ENCODE measurements around the gene SEMA5B.
A peak's percentile ranks its signal among the peaks of the same experiment; 100 is the strongest.

SEMA5B gene

DNA sequence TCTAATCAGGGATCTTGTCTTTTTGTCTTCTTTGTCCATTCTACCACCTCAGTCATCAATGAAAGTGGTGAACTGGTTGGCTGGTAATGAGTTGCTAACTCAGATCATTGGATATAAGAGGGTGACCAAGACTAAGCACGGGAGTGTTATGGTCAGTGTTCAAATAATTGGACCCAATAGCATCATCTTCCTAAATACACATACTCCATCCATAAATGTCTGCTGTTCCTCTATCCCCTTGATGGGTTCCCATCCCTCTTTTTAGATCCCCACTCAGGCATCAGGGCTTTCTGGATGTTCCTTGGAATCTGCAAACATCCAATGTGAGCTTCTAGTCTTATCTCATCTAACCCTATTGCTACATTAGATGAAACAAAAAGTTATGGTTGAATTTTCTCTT, 3.5 kb downstream of the SEMA5B start:
- no peak for DNase-seq

DNA sequence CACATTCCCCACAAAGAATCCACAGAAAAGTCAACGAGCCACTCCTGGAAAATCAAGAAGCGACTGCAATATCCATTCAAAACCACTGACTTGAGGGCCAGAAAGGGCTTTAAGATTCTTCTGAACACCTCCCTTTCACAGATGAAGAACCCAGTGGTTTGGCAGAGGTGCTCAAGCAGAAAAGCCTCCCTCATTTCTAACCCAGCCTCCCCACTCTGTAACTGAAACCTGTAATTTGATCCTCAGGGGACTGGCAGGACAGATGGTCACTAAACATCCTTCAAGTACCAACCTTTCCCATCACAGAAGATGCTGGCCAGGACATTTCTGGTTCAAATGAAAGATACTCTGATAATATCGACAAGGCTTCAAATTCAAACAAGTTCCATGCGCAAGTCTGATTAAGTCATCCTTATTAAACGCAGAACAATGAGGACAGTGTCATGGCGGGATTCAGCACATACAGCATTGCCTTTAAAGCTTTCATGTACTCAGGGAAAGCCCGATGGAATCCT, 5.5 kb downstream of the SEMA5B start:
- peak; percentile 5 for DNase-seq

DNA sequence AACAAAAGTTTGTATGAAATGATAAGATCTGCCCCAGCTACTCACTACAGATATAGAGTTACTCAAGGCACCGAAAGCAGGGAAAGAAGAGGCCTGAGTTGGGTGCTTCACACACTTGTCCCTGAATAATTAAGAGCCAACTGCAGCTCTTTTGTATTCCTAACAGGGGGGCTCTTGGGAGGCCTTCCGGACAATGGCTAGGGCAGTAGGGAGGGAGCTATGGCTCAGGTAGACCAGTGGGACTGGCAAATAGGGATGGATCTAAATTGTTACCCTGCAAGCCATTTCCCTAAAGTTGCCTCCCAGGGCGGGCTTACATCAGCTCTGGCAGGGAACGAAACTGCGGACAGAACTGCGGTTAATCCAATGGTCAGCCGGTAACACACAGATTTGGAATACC, 6.2 kb downstream of the SEMA5B start:
- no peak for DNase-seq

DNA sequence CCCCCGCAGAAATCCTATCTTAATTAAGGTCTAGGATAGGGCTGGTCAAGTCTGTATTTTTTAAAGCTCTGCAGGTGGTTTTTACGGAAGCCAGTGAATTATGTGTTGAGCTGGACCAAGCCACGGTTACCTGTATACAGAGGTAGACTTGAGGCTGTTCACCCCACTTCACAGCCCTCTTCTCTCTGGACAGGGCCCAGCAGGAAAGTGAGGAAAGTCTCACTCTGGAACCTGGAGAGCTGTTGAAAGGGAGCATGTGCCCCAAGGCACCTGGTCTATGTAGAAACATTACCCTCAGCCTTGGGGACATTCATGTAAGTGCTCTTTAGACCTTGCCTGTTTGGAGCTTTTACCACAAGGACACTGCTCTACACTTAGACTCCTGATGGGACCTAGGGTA, 6.9 kb downstream of the SEMA5B start:
- no peak for DNase-seq

DNA sequence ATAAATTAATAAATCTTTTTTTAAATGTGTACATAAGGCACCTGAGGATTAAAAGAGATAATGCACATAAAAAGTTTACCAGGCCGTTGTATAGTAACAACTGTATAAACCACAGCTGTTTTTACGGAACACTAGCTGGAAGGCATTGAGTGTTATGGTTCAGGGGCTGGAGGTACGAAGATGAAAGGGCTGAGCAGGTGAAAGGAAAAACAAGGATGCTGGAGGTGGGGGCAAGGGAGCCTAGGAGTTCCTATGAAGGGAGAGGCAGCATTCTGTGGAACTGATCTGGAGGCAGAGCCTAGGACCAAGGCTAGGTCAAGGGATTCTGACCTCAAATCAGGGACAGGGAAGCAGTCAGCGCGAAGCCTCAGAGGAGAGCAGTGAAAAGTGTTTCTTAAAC, 8.0 kb downstream of the SEMA5B start:
- no peak for DNase-seq

DNA sequence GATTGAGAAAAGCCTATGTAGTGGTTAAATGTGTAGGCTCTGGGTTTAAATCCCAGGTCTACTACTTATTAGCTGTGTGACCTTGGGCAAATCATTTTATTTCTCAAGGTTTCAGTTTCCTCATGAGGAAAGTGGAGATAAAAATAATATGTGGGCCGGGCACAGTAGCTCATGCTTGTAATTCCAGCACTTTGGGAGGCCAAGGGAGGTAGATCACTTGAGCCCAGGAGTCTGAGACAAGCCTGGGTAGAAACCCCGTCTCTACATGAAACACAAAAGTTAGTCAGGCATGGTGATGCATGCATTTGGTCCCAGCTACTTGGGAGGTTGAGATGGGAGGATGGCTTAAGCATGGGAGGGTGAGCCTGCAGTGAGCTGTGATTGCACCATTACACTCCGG, 8.4 kb downstream of the SEMA5B start:
- DNase-seq, result no peak

DNA sequence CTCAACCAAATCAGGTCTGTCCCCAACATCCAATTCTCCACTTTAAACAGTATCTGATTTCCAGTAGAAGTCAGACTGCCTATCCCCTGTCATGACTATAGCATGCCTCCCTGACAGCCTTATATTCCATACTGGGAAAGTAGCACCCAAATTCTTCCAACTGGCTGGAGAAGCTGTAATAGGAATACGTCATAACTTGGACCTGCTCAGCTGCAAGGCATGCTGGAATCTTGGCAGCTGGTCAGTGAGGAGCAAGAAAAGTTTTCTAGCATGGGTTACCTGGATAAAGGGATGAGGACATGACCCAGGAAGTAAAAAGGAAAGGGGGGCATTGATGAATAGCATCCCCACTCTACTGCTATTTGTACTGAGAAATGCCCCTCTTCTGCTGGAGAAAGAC, 8.9 kb downstream of the SEMA5B start:
- no peak for DNase-seq

DNA sequence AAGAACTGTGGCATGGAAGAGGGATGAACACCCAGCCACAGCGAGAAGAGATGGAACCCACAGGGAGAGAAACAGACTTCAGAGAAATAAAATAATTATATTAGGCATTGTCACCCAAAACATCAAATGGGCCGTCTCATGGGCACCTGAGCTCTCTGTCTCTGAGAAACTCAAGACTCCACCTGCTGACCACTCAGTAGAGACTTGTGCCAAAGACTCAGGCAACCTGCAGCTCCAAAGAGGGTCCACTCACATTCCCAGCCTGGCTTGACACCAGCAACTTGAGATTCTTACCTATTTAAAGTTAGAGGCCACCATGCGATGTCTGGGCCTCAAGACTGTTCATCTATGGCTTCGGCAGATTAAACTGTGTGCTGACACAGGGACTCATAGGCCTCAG, 12.0 kb downstream of the SEMA5B start:
- no peak for DNase-seq

DNA sequence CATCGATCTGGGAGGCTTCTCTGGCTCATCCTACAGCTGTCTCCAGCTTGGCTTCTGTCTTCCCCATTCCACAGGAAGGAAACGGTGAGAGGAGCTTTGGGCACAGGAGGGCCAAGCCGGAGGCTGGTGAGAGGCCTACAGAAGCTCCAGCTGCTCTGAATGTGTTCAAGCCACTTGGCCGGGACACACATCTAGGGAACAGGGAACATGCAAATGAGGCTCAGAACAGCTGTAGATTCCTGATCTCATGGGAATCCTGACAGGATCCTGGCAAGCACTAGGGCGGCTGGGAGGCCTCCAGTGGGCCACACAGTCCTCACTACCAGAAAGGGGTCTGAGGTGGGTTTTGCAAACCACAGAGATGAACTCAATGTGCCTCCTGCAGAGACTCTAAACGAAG, 13.7 kb downstream of the SEMA5B start:
- no peak for DNase-seq

DNA sequence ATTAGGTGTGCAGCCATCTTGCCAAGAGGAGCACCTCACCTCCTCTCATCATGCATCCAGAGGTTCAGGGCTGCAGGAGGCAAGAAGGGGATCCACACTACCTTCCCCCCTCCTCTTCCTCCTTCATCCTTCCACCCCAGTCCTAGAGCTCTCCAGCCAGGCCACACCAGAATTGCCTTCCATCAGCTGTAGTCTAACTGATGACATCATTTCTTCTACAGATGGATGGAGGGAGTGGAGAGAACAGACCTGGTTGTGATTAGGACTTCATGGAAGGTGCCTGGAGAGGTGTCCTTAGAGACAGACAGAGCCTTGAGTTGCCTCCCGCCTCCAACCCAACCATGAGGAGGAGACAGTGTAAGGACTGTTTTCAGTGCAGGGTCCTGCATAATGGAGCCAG, 14.9 kb downstream of the SEMA5B start:
- no peak for DNase-seq

DNA sequence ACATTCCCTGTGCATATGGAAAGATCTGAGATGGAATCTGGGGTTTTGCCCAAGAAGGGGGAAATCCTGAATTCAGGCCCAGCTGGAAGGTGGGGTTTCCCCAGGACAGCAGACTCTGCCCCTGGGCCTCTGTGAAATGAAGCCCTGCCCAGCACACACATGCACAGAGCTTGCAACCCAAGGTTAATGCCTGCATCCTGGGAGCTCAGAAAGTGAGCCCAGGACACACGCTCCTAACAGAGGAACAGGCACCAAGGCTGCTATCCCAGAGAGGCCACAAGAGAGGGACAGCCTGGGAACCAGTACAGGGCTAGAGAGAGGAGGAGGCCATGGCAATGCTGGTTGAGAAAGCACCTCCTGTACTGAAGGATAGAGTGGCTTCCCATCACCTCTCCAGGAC, 16.1 kb downstream of the SEMA5B start:
- DNase-seq, result no peak

DNA sequence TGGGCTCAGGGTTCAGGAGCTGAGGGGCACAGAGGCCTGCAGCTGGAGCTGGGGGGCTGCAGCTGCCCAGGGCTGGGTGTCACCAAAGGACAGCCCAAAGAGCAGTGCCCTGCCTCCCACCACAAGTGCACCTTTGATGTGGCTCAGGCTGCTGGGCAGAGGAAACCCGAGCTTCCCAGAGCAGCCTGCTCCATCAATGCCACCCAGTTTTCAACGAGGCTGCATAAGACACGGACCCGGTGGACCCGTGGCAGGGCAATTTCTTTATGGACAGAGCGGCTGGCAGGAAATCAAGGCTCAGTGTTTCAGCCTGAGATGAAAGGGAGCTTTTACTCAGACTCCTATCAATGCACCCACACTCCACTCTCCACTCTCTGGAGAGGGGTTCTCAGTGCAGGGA, 18.7 kb downstream of the SEMA5B start:
- no peak for DNase-seq

DNA sequence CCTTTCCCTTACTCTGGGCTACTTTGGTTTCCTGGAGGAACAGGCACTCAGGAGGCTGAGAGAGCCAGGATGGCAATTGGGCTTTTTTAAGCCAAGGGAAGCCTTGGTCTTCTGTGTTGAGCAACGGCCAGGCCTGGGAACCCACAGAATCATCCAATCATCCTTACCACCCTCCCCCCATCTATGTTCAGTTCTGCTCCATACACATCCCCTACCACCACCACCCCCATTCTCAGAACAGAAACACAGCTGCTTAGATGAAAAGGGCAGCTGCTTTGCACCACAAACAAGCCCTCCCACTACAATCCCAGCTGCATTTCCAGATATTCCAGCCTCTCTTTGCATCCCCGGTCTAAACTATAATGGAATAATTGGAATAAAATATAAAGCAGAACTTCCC, 21.0 kb downstream of the SEMA5B start:
- DNase-seq, result no peak

DNA sequence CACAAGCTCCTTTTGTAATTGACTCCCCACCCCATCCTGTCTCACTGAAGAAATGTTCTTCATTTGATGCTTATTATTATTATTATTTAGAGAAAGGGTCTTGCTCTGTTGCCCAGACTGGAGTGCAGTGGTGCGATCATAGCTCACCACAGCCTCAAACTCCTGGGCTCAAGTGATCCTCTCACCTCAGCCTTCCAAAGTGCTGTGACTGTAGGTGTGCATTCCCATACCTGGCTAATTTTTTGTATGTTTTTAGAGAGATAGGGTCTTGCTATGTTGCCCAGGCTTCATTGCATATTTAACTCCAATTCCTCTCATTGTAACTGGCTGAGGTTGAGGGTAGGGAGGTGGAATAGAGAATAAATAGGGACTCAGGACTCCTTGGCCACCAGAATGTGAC, 22.3 kb downstream of the SEMA5B start:
- DNase-seq, result no peak

DNA sequence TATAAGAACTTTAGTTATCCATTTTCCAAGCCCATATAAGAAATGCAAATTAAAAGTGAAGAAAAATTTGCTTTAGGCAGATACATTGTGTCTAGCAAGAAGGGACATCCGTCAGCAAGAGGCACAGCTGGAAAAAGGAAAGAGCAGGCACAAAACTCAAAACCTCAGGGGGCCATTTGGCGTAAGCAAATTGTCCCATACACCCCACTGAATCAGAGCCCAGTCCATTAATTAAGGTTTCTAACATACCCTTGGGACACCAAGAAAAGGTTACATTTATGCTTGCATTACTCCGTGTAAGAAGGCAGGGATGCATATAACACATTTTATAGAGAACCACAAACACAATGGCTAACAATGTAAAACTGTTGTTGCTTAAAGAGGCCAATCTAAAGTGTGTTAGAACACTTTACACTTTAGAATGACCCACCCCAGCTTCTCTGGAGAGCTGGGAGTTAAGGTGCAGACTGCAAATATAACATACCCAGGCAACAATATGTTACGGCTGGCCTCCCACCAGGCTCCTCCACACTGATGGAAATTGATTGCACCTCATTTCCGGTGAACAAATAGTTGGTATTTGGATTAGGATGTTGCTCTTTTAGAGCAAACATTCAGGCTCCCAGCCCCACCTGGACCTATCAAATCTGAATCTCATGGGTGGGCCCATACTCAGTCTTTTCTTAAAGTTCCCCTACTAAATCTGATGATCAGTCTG, 23.2 kb downstream of the SEMA5B start:
- no peak for DNase-seq

DNA sequence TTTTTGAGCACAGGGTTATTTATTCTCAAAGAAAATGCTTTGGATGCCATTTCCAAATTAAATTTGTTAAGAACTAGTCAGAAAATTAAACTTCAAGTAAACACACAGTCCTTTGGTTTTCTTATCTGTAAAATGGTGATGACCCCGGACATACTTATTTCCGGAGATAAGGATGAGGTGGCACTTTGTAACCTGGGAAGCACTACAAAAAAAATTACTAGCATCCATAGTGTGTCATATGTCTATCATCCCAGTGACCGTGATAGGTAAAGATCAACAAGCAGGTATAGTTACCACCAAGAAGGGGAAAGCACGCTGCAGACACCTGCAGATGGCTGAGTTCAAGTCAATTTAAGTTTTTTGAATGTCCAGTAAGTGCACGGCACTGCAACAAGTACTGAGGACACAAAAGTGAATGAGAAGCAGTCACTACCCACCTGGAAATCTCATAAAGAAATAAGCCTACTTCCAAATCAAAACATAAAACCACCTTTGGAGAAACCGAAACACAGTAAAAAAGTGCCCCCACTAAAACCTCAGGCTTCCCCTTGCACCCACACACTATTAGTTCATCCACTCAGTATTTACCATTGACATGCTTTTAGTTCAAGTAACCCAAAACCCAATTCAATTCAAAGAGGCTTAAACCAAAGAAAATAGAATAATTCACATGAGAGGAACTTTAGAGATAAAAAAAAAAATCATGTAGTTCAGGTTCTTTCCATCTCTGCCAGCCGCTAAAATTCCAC, 24.6 kb downstream of the SEMA5B start:
- DNase-seq, result no peak

DNA sequence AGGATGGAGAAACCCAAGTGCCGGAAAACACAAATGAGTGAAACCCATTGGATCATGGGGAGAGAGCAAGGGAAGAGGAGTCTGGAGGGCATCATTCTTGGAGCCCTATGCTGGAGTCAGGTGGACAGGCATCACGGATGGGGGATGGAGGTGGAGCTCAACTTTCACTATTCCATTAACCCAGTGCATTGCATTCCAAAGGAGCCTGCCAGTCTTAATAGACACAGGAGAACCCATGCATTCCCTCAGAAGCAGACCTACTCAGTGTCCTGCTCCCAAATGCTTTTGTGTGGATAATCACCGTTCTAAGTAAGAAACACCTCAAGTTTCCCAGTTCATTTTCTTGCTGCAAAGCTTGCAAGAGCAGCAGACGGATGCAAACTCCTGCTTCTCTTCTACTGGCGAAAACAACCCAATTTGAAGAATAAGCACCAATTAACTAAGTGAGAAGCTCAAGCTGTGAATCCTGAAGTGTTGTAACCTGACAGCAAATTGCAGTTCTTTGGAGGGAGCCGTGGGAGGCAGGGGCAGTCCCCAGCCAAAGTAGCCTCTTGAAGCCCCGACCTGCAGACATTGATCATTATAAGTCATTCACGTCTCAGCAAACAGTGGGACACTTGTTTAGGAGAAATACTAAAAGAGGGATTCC, 25.3 kb downstream of the SEMA5B start:
- peak; percentile 60 for DNase-seq

DNA sequence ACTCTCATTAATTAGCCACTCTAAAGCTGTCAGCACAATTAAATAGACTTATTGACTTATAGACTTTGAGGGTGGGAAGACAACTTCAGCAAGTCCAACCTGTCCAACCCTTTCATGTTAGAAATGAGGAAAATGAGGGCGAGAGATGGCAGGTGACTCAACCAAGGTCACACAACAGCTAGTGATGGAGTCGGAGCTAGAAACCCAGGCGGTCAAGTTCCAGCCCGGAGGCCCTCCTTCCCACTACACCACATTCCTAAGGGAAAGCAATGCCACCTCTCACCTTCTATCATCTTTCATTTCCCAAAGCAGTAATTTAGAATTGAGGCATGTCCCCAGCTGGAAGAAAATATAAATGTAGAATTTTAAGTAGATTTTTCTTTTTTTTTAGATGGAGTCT, 28.7 kb downstream of the SEMA5B start:
- DNase-seq, result no peak

DNA sequence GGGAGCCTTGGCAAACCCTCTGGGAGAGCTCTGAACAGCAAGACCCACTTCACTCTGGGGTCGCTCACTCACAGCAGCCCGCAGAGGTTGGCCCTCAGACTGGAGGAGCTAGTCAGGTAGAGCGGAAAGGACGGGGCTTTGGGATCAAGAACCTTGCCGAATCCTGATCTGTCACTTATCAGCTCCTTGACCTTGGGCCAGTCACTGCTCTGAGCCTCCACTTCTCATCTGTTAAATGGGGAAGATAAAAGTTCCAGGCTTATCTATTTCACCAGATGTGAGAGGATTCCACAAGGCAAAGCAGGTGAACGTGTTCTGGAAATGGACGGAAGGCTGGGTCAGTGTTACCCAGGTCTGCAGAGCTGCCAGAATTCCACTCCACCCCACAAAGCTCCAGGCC, 29.4 kb downstream of the SEMA5B start:
- DNase-seq, result no peak

DNA sequence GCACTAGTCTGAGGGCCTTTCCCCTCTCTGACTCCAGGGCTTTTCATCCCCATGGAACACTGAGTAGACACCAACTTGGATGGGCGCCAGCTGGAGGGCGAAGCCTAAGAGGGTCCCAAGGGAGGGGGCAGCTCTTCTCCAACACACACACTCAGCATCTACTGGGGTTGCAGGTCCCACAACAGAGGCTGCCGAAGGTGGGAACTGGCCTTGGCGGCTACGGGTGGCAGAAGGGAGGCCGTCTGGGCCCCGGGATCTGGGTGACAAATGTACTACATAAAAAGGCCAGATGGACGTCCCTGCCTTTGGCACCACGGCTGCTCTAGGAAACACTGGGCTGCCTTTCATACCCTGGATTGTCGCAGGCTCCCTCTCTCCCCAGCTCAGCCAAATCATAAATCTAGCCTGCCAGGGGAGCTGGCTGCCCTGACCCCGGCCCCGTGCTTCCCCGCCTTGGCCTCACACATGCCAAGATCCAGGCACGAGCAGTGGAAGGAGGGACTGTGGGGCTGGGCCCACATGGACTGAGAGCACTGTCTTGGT, 31.5 kb downstream of the SEMA5B start:
- no peak for DNase-seq

DNA sequence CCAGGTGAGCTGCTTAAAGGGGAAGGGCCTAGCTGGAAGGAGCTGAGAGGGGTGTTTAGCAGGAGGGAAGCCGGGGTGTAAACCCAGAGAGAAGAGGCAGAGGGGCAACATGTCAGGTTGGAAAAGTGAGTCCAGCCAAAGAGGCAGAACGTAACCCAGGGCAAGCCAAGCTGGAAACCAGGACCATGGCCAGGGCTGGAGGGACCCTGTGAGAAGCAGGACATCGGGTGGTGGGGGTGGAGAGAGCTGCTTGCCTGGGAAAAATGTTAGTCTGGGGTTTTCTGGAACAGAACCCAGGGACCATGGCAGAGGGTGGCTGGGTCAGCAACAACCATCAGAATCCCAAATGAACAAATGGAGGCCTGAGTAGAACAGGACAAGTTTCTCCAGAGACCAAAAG, 32.6 kb downstream of the SEMA5B start:
- DNase-seq, result no peak

DNA sequence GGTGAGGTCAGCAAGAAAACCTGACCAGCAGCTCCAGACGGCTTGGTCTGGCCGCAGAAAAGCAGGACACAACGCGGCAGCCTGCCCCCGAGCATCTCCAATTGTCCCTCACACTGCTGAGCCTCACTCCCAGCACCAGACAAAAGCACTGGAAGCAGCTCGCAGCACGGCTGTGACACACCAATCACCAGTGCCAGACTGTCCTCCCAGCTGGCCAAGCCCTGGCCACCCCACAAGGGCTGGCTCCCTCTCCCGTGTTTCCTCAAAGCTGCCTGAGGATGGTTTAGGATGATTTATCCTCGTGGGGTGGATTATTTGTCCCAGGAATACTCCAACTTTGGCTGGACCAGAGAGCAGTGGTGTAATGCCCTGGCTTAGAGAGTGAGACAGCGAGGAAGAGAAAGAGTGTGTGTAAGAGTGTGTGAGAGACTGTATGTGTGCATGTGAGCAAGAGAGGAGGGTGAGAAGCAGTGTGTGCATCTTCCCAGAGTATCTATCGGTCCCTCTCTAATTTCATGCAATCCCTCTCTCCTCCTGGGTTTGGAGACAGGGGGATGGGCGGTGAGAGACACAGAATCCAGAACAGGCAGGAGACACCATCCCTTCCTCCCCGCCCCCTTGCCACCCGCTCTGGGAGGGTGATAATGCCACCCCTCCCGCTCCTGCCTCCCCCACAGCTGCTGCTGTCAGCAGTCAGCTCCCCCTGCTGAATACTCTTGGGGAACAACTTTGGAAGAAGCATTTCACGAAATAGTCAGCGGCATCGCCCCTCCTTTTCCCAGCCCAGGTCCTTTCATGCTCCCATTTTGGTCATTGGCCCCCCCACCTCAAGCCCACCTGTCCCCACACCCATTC, 34.2 kb downstream of the SEMA5B start:
- DNase-seq, result peak; percentile 33

DNA sequence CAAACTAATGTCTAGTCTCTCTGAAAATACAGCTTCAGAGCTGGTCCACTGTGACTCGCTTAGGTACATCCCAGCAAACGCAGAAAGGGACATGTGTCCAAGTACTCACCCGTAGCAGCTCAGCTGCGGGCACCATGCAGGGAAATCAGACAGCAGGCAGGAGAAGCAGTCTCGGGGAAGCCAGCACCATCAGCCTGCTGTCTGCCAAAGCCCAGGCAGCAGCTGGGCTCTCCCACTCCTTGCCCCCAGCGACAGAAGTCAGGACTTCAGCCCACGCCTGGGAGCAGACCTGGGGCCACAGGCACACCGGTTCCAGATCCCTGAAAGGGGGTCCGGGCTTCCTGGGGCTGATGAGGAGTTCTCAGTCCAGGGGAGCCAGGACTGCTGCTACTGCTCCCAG, 34.9 kb downstream of the SEMA5B start:
- DNase-seq, result no peak
